Thoracic aorta (tissue), 2 donors: ENCODE results near the gene ZFPM1. TPM values are rescaled to one million over a fixed set of nuclear protein-coding genes. Genes with fewer than 3 reads are reported as not detected.

ENCODE experiments used
- ATAC-seq: fragments of 150-250 bp; one replicate; pipeline ENCODE4 v1.8.0; 2017; ENCODE audit warnings: low read depth; ENCODE audit not compliant: insufficient number of reproducible peaks, low FRiP score
- DNase-seq: peaks from one replicate; pipeline ENCODE4 v3.0.0-alpha.2; 2020; ENCODE audit warnings: low spot score
- H3K27ac ChIP-seq, 2 donors: fragments of 200-600 bp; sonication (generic); 1 replicate in 1 of 2; 2 replicates in 1 of 2; pipeline ENCODE4 v1.5.1; 2016; ENCODE audit warnings: mild to moderate bottlenecking in 2 of 2, moderate library complexity in 2 of 2
- H3K27me3 ChIP-seq: fragments of 200-600 bp; sonication (generic); replicated peaks from 2 replicates; pipeline ENCODE4 v1.6.0; 2016; ENCODE audit warnings: mild to moderate bottlenecking; ENCODE audit not compliant: insufficient read depth
- H3K36me3 ChIP-seq: fragments of 200-600 bp; sonication (generic); one replicate; pipeline ENCODE4 v1.5.1; 2016
- H3K4me1 ChIP-seq, 2 donors: fragments of 200-600 bp; sonication (generic); 1 replicate in 1 of 2; 2 replicates in 1 of 2; pipeline versions ENCODE4 v1.5.1 to v1.6.0; 2016; ENCODE audit warnings: low read depth in 2 of 2, mild to moderate bottlenecking in 1 of 2; ENCODE audit not compliant: control insufficient read depth in 1 of 2
- H3K4me3 ChIP-seq: fragments of 200-600 bp; sonication (generic); 2 replicates; pipeline ENCODE4 v1.5.1; 2016; ENCODE audit warnings: mild to moderate bottlenecking
- H3K9me3 ChIP-seq: fragments of 200-600 bp; sonication (generic); 2 replicates; pipeline ENCODE4 v1.5.1; 2016
- CTCF ChIP-seq: fragments of 200-600 bp; sonication (generic); IDR thresholded peaks from one replicate; pipeline ENCODE4 v1.5.1; 2019; ENCODE audit warnings: antibody characterized with exemption
- total RNA-seq, 2 donors: library from RNA; depleted of rRNA; stranded (reverse); fragments of >200 nt; gene quantifications; one replicate each; pipeline versions ENCODE4 v1.1.0 to v1.2.3, GENCODE V29; 2016

ZFPM1 gene
- total RNA-seq, 2 donors from 2014 or later = 1.8 to 2.5 TPM

GRCh38 chr16:88428616-88429386, 24.3 kb upstream of the ZFPM1 start:
- H3K9me3 ChIP-seq = no peaks in the 10 kb centered on the region
- no peak overlapping the region for H3K4me3 ChIP-seq
- no peak overlapping the region for H3K27ac ChIP-seq
- DNase-seq = no peak
- no peak for TF ChIP-seq CTCF
- ATAC-seq = no peak
- H3K27me3 ChIP-seq = no peaks in the 10 kb centered on the region
- no peaks in the 10 kb centered on the region for H3K36me3 ChIP-seq
- H3K4me1 ChIP-seq = peaks cover 9 to 20% of the 10 kb centered on the region in 2 donors

GRCh38 chr16:88429387-88430184, 23.5 kb upstream of the ZFPM1 start:
- TF ChIP-seq CTCF = no peak
- Histone ChIP-seq H3K4me1 (peaks cover 6 to 16% of the 10 kb centered on the region in 2 donors), H3K36me3 (no peaks in the 10 kb centered on the region), H3K9me3 (no peaks in the 10 kb centered on the region), H3K27ac (no peak overlapping the region), H3K27me3 (no peaks in the 10 kb centered on the region), H3K4me3 (peak overlapping the region; percentile 68)
- ATAC-seq (no peak), DNase-seq (no peak)

DNA sequence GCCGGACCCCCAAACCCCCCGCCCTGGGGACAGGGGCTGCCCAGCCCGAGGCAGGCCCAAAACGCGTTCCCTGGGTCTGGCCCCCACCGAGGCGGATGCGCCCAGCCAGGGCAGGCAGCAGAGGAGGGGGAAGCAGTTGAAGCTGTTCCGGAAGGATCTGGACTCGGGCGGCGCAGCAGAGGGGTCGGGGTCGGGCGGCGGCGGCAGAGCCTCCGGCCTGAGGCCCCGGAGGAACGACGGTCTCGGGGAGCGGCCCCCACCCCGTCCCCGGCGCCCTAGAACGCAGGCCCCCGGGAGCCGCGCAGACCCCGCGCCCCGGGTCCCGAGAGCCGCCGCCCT, 22.9 kb upstream of the ZFPM1 start:
- Histone ChIP-seq H3K36me3 (no peaks in the 10 kb centered on the region), H3K27ac (no peak overlapping the region), H3K4me1 (peaks cover under 1 to 10% of the 10 kb centered on the region in 2 donors), H3K9me3 (no peaks in the 10 kb centered on the region), H3K27me3 (no peaks in the 10 kb centered on the region), H3K4me3 (peak overlapping the region; percentile 68)
- no peak for ATAC-seq
- TF ChIP-seq CTCF = no peak
- DNase-seq = no peak

- H3K9me3 ChIP-seq = no peaks in the 10 kb centered on the region
- ATAC-seq (no peak), DNase-seq (no peak)
- H3K27me3 ChIP-seq = no peaks in the 10 kb centered on the region
- peaks cover 0 to 9% of the 10 kb centered on the region in 2 donors for H3K4me1 ChIP-seq
- peak overlapping the region; percentile 68 for H3K4me3 ChIP-seq
- no peak for TF ChIP-seq CTCF
- no peaks in the 10 kb centered on the region for H3K36me3 ChIP-seq
- H3K27ac ChIP-seq = no peak overlapping the region
Measured at GRCh38 chr16:88430524-88431446, 22.3 kb upstream of the ZFPM1 start.
